ENCODE results near the gene RCAN1.

RCAN1 gene

GRCh38 chr21:34519694-34520093 is 95.2 kb downstream of the RCAN1 start:
- no peak for TF ChIP-seq CTCF (IDR thresholded peaks at IDR 0.05; ENCODE audit: low read depth, low read length)
- H3K4me3 ChIP-seq (replicated peaks in 1 of 2; ENCODE audit: low read depth in 2 of 2, low read length in 2 of 2), result no peak overlapping the region
- no peak for DNase-seq (ENCODE audit: low read depth in 2 of 2)

- DNase-seq (ENCODE audit: low read depth in 2 of 2), result no peak
- no peak for TF ChIP-seq CTCF (IDR thresholded peaks at IDR 0.05; ENCODE audit: low read depth, low read length)
- H3K4me3 ChIP-seq (replicated peaks in 1 of 2; ENCODE audit: low read depth in 2 of 2, low read length in 2 of 2), result no peak overlapping the region
These were observed 95.9 kb downstream of the RCAN1 start for GRCh38 chr21:34519016-34519415.

GRCh38 chr21:34518301-34518700 is 96.6 kb downstream of the RCAN1 start:
- no peak for TF ChIP-seq CTCF (IDR thresholded peaks at IDR 0.05; ENCODE audit: low read depth, low read length)

GRCh38 chr21:34517491-34518245 is 97.2 kb downstream of the RCAN1 start:
- no peak for TF ChIP-seq CTCF (IDR thresholded peaks at IDR 0.05; ENCODE audit: low read depth, low read length)
- no peak for DNase-seq (ENCODE audit: low read depth in 2 of 2)
- no peak overlapping the region for H3K4me3 ChIP-seq (replicated peaks in 1 of 2; ENCODE audit: low read depth in 2 of 2, low read length in 2 of 2)

More at GRCh38 chr21:34518301-34518700, 96.6 kb downstream of the RCAN1 start:
- no peak overlapping the region for H3K4me3 ChIP-seq (replicated peaks in 1 of 2; ENCODE audit: low read depth in 2 of 2, low read length in 2 of 2)
- no peak for DNase-seq (ENCODE audit: low read depth in 2 of 2)

GRCh38 chr21:34517039-34517438 is 97.9 kb downstream of the RCAN1 start:
- DNase-seq (ENCODE audit: low read depth in 2 of 2), result no peak
- no peak for TF ChIP-seq CTCF (IDR thresholded peaks at IDR 0.05; ENCODE audit: low read depth, low read length)
- H3K4me3 ChIP-seq (replicated peaks in 1 of 2; ENCODE audit: low read depth in 2 of 2, low read length in 2 of 2), result no peak overlapping the region

- H3K4me3 ChIP-seq (replicated peaks in 1 of 2; ENCODE audit: low read depth in 2 of 2, low read length in 2 of 2), result no peak overlapping the region
- TF ChIP-seq CTCF (IDR thresholded peaks at IDR 0.05; ENCODE audit: low read depth, low read length), result no peak
- no peak for DNase-seq (ENCODE audit: low read depth in 2 of 2)
These were observed 100.3 kb downstream of the RCAN1 start for GRCh38 chr21:34514576-34515115.
